HEK293T (cell line): ENCODE measurements around the gene RPP14.
A peak's percentile ranks its signal among the peaks of the same experiment; 100 is the strongest.

Source experiments
- CTCF ChIA-PET: fragments of 350-600 bp; formaldehyde crosslinking; extraction: SDS; loops from one replicate; lab custom pipeline; 2021; ENCODE audit warnings: antibody characterized with exemption, inconsistent platforms; lab: Yijun Ruan, JAX
- POLR2A ChIA-PET: fragments of 350-600 bp; formaldehyde crosslinking; extraction: SDS; loops from one replicate; lab custom pipeline; 2020; ENCODE audit warnings: antibody characterized with exemption, inconsistent platforms; lab: Yijun Ruan, JAX
- DNase-seq: peaks from one replicate; pipeline ENCODE4 v3.0.0; 2012; ENCODE audit warnings: mixed read lengths; ENCODE audit errors: extremely low spot score
- ARNT ChIP-seq: fragments of 450-650 bp; IDR thresholded peaks from 2 replicates; pipeline ENCODE4 v1.6.1; 2017; ENCODE audit warnings: mild to moderate bottlenecking
- BHLHE40 ChIP-seq: fragments of 450-650 bp; IDR thresholded peaks from 2 replicates; pipeline ENCODE4 v1.6.1; 2016; ENCODE audit warnings: mild to moderate bottlenecking, moderate library complexity, borderline replicate concordance
- CTBP1 ChIP-seq: fragments of 450-650 bp; IDR thresholded peaks from 2 replicates; pipeline ENCODE4 v1.6.1; 2016; ENCODE audit warnings: borderline replicate concordance
- ELF4 ChIP-seq: fragments of 450-650 bp; IDR thresholded peaks from 2 replicates; pipeline ENCODE4 v1.6.1; 2017; ENCODE audit warnings: antibody characterized with exemption
- FOXA1 ChIP-seq: fragments of 450-650 bp; IDR thresholded peaks from 2 replicates; pipeline ENCODE4 v1.6.1; 2016; ENCODE audit warnings: mild to moderate bottlenecking
- FOXK2 ChIP-seq: fragments of 450-650 bp; IDR thresholded peaks from 2 replicates; pipeline ENCODE4 v1.6.1; 2016; ENCODE audit warnings: mild to moderate bottlenecking
- FOXM1 ChIP-seq: fragments of 450-650 bp; IDR thresholded peaks from 2 replicates; pipeline ENCODE4 v1.6.1; 2017; ENCODE audit warnings: mild to moderate bottlenecking, borderline replicate concordance
- HDGF ChIP-seq: fragments of 450-650 bp; IDR thresholded peaks from 2 replicates; pipeline ENCODE4 v1.6.1; 2017; ENCODE audit warnings: antibody characterized with exemption, borderline replicate concordance
- L3MBTL2 ChIP-seq: fragments of 450-650 bp; conservative IDR thresholded peaks from 2 replicates; pipeline ENCODE4 v1.6.1; 2016; ENCODE audit warnings: mild to moderate bottlenecking
- LEF1 ChIP-seq: fragments of 450-650 bp; IDR thresholded peaks from 2 replicates; pipeline ENCODE4 v1.6.1; 2017; ENCODE audit warnings: mild to moderate bottlenecking, borderline replicate concordance
- NFRKB ChIP-seq: fragments of 450-650 bp; IDR thresholded peaks from 2 replicates; pipeline ENCODE4 v1.6.1; 2016; ENCODE audit warnings: mild to moderate bottlenecking, moderate library complexity
- PKNOX1 ChIP-seq: fragments of 450-650 bp; IDR thresholded peaks from 2 replicates; pipeline ENCODE4 v1.6.1; 2016
- SP1 ChIP-seq: fragments of 450-650 bp; IDR thresholded peaks from 2 replicates; pipeline ENCODE4 v1.6.1; 2017
- ZNF384 ChIP-seq: fragments of 450-650 bp; IDR thresholded peaks from 2 replicates; pipeline ENCODE4 v1.6.1; 2016

The RPP14 gene

GRCh38 chr3:58329150-58329921 lies 23.3 kb downstream of the RPP14 start:
- CTCF ChIA-PET: no interaction called here
- TF ChIP-seq L3MBTL2 (no peak), ARNT (no peak), FOXM1 (no peak), PKNOX1 (no peak), BHLHE40 (no peak), ZNF384 (no peak), FOXK2 (no peak)
- DNase-seq: no peak
- POLR2A ChIA-PET: no interaction called here

- DNase-seq: no peak
- POLR2A ChIA-PET: no interaction called here
- TF ChIP-seq FOXA1 (no peak), LEF1 (no peak), FOXM1 (no peak)
- CTCF ChIA-PET: no interaction called here
These were observed 23.9 kb downstream of the RPP14 start for GRCh38 chr3:58329922-58330413.

- POLR2A ChIA-PET: interaction anchor here (1.3 kb wide), 2 partner anchors 25 to 160 kb away, joined by 3 to 4 read pairs; partner anchors contain the start of genes HTD2 and KCTD6
- TF ChIP-seq FOXK2 (no peak), ZNF384 (no peak), LEF1 (no peak), ARNT (no peak), SP1 (no peak), FOXA1 (no peak), ELF4 (no peak), L3MBTL2 (no peak), PKNOX1 (no peak), NFRKB (no peak)
- no peak for DNase-seq
- CTCF ChIA-PET: no interaction called here
These were observed 25.6 kb downstream of the RPP14 start for GRCh38 chr3:58331593-58332152.

GRCh38 chr3:58332575-58333188 lies 26.6 kb downstream of the RPP14 start, which contains the start of gene PXK:
Gene PXK (plus strand): TSS chr3:58332892. CDS start chr3:58332989, 97 bp downstream.
- peak; percentile 81 for DNase-seq
- peak; percentile 99 for TF ChIP-seq FOXM1
- no peak for TF ChIP-seq FOXA1
- TF ChIP-seq FOXK2: no peak
- no peak for TF ChIP-seq BHLHE40
- TF ChIP-seq ARNT: peak; percentile 81
- no peak for TF ChIP-seq PKNOX1
- TF ChIP-seq NFRKB: no peak
- TF ChIP-seq CTBP1: no peak
- TF ChIP-seq LEF1: peak; percentile 87; the same call in 1 of the 2 replicates
- TF ChIP-seq ZNF384: no peak
- TF ChIP-seq ELF4: no peak
- POLR2A ChIA-PET: interaction anchor here (1.3 kb wide), 2 partner anchors 26 to 159 kb away, joined by 3 to 4 read pairs; partner anchors contain the start of genes HTD2 and KCTD6

GRCh38 chr3:58333206-58334012 lies 27.4 kb downstream of the RPP14 start:
- DNase-seq: peak; percentile 36
- POLR2A ChIA-PET: interaction anchor here (1.0 to 1.5 kb wide), 2 partner anchors 8 to 156 kb away, joined by 3 to 4 read pairs; no protein-coding TSS in a partner anchor
- CTCF ChIA-PET: interaction anchor here (1.0 kb wide), 2 partner anchors 34 to 160 kb away, joined by 3 read pairs; no protein-coding TSS in a partner anchor
- TF ChIP-seq ZNF384 (peak; percentile 82), FOXK2 (no peak), HDGF (no peak), CTBP1 (0 out of 2 replicates have a peak, but pooled peaks have one; percentile 10)

More at GRCh38 chr3:58332575-58333188, 26.6 kb downstream of the RPP14 start, which contains the start of gene PXK:
- CTCF ChIA-PET: no interaction called here
